ENCODE measurements around the gene ALK. TPM values are rescaled to one million over a fixed set of nuclear protein-coding genes. Genes with fewer than 3 reads are reported as not detected.

ALK gene
- total RNA-seq, 1 donor from 2014 or later: not detected

DNA sequence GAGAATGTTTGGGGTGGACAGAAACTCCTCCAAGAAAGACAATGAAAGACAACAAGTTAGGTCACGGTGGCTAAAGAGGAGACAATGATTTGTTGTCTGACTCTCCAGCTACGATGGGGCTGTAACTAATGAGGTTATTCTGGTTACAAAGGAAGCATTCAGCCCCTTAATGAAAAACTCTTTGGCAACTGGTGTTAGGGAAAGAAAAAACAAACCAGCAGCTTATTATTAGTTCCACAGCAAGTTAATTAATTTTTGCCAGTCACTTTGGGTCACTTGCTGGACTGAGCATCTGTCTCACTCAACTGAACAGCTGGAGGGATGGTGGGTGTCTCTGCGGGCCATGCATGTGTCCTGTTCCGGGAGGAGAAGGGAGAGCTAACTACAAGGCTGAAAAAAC lies 263.7 kb downstream of the ALK start:
- TF ChIP-seq, protein P1, sequence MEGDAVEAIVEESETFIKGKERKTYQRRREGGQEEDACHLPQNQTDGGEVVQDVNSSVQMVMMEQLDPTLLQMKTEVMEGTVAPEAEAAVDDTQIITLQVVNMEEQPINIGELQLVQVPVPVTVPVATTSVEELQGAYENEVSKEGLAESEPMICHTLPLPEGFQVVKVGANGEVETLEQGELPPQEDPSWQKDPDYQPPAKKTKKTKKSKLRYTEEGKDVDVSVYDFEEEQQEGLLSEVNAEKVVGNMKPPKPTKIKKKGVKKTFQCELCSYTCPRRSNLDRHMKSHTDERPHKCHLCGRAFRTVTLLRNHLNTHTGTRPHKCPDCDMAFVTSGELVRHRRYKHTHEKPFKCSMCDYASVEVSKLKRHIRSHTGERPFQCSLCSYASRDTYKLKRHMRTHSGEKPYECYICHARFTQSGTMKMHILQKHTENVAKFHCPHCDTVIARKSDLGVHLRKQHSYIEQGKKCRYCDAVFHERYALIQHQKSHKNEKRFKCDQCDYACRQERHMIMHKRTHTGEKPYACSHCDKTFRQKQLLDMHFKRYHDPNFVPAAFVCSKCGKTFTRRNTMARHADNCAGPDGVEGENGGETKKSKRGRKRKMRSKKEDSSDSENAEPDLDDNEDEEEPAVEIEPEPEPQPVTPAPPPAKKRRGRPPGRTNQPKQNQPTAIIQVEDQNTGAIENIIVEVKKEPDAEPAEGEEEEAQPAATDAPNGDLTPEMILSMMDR (IDR thresholded peaks at IDR 0.05; ENCODE audit: insufficient read depth, low read length, severe bottlenecking): no peak
- no peak for FAIRE-seq
- H3K36me3 ChIP-seq (ENCODE audit: control insufficient read depth, insufficient read depth, low read length): no peaks in the 10 kb centered on the region
- H3K27me3 ChIP-seq (ENCODE audit: control insufficient read depth, insufficient read depth, low read length): no peaks in the 10 kb centered on the region
- DNase-seq (ENCODE audit: low read depth): no peak
- H3K4me3 ChIP-seq (ENCODE audit: low read depth, low read length): no peak overlapping the region

DNA sequence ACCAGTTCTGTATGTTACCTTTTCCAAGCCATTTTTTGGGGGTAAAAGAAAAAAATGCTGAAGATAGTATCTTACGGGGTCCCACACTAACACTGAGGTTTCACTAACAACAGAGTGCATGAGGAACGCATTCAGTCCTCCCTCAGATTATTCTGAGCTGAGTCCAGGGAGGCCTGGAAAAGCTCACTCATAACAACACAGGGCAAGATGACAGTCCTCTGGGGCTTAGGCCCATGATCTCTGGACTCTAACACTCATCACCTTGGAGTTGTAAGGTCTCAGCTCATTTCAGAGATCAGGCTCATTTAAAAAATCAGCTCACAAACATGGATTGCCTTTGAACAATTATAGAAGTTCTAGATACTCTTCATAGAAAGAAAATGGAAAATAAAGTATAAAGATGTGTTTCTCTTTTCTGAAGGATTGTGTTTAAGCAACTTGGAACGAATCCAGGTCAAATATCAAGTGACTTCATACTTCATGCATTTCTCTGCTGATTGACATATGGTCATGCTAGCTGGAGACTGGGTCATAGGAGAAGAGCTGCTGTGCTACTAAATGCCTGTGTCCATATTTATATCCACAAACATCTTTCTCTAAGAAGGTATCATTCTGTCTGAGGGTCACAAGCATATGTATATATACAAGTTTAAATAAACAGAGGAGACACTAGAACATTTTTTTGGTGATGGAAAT lies 265.8 kb downstream of the ALK start:
- FAIRE-seq (no peak), DNase-seq (ENCODE audit: low read depth) (peak; percentile 39)
- H3K36me3 ChIP-seq (ENCODE audit: control insufficient read depth, insufficient read depth, low read length): no peaks in the 10 kb centered on the region
- TF ChIP-seq, protein P1 (IDR thresholded peaks at IDR 0.05; ENCODE audit: insufficient read depth, low read length, severe bottlenecking): no peak
- H3K27me3 ChIP-seq (ENCODE audit: control insufficient read depth, insufficient read depth, low read length): no peaks in the 10 kb centered on the region
- H3K4me3 ChIP-seq (ENCODE audit: low read depth, low read length): no peak overlapping the region

DNA sequence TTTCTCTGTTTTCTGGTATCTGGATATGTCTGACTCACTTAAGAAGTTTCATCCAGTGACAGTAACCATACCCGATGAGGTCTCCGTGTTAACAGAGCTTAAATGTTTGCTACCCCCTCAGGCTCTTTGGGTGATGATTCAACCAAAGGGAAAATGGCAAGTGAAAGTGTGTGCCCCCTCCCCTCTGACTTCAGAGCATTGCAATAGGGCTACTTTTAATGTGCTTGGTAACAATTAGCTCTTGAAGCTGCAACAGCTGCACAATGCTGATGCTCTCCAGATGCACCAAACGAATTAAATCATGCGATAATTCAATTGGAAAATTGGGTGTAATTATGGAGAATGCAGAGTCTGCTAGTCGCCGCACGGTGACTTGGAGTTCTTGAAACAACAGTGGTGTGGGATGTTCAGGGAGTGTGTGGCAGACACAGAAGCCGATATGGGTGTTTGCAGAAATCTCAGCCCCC lies 270.7 kb downstream of the ALK start:
- H3K36me3 ChIP-seq (ENCODE audit: control insufficient read depth, insufficient read depth, low read length): no peaks in the 10 kb centered on the region
- TF ChIP-seq, protein P1 (IDR thresholded peaks at IDR 0.05; ENCODE audit: insufficient read depth, low read length, severe bottlenecking): no peak
- H3K4me3 ChIP-seq (ENCODE audit: low read depth, low read length): no peak overlapping the region
- H3K27me3 ChIP-seq (ENCODE audit: control insufficient read depth, insufficient read depth, low read length): no peaks in the 10 kb centered on the region
- DNase-seq (ENCODE audit: low read depth) (peak; percentile 51), FAIRE-seq (no peak)

DNA sequence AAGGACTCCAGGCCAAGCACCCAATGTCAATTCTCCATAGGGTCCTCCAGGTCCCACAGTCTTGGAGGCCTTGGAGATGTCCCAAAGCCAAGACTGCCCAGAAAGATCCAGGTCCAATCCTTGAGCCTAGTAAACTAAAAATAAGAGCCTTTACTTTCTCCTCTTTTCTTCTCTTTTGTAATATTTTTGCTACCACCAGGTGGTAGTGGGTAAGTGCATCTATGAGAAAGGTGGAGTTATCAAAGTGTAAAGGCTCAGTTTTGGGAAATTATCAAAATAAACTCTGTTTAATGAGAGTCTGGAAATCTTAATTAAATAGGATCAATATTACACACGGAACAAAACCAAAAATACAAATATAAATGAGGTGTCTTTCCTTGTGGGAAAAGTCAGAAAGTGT lies 276.4 kb downstream of the ALK start:
- Histone ChIP-seq H3K27me3 (ENCODE audit: control insufficient read depth, insufficient read depth, low read length) (no peaks in the 10 kb centered on the region), H3K4me3 (ENCODE audit: low read depth, low read length) (no peak overlapping the region), H3K36me3 (ENCODE audit: control insufficient read depth, insufficient read depth, low read length) (no peaks in the 10 kb centered on the region)
- DNase-seq (ENCODE audit: low read depth): no peak
- FAIRE-seq: no peak
- TF ChIP-seq, protein P1 (IDR thresholded peaks at IDR 0.05; ENCODE audit: insufficient read depth, low read length, severe bottlenecking): no peak

DNA sequence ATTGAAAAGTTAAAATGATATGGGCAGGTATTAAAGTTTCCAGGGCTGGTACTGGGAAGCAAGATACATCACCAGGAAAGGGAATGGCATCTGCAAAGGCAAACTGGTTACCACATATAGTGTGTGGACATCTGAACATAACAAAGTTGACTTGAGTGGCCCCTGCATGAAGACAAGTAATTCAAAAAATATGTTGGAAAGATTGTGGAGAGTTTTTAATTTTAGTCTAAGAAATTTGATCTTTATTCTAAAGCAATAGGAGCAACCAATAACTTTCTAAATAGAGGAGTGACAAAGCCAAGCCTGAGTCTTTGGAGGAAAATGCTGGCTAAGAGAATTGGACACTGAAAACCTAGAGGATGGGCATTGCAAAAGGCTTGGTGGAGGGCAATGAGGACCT lies 278.2 kb downstream of the ALK start:
- DNase-seq (ENCODE audit: low read depth) (no peak), FAIRE-seq (no peak)
- TF ChIP-seq, protein P1 (IDR thresholded peaks at IDR 0.05; ENCODE audit: insufficient read depth, low read length, severe bottlenecking): no peak
- H3K4me3 ChIP-seq (ENCODE audit: low read depth, low read length): no peak overlapping the region
- no peaks in the 10 kb centered on the region for H3K27me3 ChIP-seq (ENCODE audit: control insufficient read depth, insufficient read depth, low read length)
- no peaks in the 10 kb centered on the region for H3K36me3 ChIP-seq (ENCODE audit: control insufficient read depth, insufficient read depth, low read length)

DNA sequence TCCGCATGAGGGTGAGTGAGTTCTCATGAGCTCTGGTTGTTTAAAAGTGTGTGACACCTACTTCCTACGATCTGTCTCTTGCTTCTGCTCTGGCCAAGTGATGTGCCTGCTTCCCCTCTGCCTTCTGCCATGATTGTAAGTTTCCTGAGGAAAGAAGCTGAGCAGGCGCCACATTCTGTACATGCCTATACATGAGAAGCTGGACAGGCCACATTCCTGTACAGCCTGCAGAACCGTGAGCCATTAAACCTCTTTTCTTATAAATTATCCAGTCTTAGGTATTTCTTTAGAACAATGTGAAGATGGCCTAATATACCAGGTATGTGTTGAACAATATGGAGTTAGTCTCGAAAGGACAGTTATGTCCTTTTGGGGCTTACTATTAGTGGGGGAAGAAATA lies 281.0 kb downstream of the ALK start:
- Histone ChIP-seq H3K36me3 (ENCODE audit: control insufficient read depth, insufficient read depth, low read length) (no peaks in the 10 kb centered on the region), H3K4me3 (ENCODE audit: low read depth, low read length) (no peak overlapping the region), H3K27me3 (ENCODE audit: control insufficient read depth, insufficient read depth, low read length) (no peaks in the 10 kb centered on the region)
- no peak for FAIRE-seq
- TF ChIP-seq, protein P1 (IDR thresholded peaks at IDR 0.05; ENCODE audit: insufficient read depth, low read length, severe bottlenecking): no peak
- DNase-seq (ENCODE audit: low read depth): peak; percentile 78
